HG03066 (cell line): ENCODE data around the gene UNC5C.

ENCODE experiments used
- ATAC-seq: cut with Tn5 transposase; IDR thresholded peaks from one replicate; pipeline ENCODE4 v1.9.1; 2021; ENCODE audit warnings: low read depth; ENCODE audit not compliant: unreplicated experiment

UNC5C gene

GRCh38 chr4:95546866-95547714, 1.7 kb downstream of the UNC5C start:
- ATAC-seq: no peak

DNA sequence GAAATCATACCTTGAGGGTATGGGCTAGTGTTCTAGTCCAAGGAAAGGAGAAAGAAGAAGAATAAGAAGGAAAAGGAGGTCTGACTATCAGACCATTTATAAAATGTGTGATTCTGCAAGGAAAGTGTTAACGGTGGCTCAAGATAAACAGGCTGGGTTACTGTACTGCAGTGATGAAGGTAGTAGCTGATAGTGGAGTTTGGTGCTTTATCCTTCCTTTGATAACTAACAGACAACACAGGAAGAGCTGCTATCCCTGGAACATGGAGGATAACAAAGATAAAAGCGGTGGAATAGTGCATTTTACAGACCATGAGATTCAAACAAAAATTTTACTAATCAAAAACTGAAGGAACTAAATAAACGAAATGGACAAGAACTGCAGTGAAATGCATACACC, 2.6 kb downstream of the UNC5C start:
- ATAC-seq: no peak

DNA sequence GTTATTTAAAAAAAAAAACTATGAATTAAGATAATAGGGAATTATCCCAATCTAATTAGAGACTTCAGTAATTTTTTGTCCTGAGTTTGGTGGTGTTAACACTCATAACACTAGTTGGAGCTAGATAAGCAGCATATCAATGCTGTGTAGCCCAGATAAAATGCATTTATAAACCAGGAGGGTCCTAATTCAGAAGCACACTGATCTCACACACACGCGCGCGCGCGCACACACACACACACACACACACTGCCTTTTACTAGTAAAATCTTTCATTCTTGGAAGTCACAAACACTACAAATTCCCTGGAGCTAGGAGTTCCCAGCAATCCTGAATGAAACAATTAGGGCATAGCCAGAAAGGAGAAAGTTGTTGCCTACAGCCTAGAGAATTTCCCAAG, 3.2 kb downstream of the UNC5C start:
- no peak for ATAC-seq

DNA sequence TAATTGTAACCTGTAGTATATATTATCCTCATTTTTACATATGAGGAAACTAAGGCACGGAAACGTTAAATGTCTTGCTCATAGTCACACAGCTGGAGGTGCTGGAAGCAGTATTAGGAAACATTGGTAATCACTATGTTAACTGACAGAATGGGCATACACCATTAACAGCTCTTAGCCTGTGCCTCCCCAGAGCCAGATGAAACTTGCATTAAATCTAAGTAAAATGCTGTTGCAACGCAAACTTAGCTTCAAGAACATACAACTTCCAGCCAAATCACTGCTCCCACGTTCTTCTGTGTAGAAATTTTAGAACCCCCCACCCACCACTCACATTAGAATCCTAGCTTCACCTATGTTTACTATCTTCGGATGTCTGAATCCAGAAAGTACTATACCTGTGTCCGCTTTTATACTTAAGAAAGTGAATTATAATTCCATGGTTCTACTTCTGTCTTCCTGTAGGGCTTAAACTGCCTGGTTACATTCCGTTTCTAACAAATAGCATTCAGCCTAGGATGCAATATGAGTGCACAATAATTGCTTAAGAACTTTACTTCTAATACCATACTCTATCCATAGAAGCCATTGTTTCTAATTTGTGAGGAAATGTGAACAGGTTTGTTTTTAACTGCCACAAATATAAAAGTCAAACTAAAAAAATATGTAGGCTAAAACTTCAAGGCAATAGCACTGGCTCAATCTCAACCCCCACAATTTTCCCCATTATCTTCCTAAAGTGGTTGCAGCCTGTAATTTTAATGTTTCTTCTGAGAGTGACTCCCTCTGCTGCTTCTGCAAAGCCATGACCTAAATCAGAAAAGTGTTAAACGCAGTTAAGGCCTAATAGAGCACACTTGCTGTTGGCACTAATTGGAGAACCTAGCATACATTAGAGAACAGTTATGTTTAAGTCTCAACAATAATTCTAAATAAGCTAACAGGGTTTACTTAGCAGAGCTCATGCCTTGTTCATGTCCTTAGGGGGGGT, 4.4 kb downstream of the UNC5C start:
- no peak for ATAC-seq

- ATAC-seq: no peak
These were observed 6.7 kb downstream of the UNC5C start for GRCh38 chr4:95541889-95542607.

DNA sequence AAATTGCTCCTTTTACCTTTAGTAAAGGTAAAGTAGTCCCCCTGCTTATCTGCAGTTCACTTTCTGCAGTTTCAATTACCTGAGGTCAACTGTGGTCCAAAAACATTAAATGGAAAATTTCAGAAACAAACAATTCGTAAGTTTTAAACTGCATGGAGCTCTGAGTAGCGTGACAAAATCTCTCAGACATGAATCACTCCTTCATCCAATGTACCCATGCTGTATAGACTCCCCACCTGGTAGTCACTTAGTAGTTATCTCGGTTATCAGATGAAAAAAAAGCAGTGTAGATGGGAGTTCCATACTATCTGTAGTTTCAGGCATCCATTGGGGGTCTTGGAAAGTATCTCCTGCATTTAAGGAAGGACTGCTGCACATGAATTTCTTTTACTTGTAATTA, 7.7 kb downstream of the UNC5C start:
- no peak for ATAC-seq

- no peak for ATAC-seq
These were observed 8.5 kb downstream of the UNC5C start for GRCh38 chr4:95540227-95540626.

GRCh38 chr4:95539106-95539505, 9.7 kb downstream of the UNC5C start:
- no peak for ATAC-seq

DNA sequence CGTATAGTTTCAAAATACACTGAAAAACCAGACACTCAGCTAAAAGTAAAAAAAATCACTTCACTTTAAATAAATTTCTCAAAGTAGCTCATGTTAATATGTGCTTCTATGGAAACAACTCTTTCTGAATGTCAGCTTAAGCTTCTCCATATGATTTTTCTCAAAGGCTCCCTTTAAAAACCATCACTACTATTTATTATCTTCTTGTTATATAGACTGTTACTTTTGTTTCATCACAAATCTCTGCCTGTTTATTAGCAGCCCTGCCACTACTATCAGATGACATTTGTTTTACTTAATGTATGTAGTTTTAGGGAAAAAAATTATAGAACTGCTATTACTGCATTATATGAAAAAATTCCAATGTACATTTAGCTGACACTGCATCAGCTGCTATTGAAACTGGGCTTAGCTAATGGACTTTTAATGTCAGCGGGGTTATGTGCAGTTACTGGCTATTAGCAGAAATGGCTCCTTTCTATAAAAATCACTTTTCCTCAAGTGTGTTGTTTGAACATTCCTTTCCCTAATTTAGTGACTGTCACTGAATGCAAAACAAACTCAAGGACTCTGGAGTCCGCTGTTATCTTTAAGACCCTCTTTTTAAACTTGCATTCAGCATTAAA, 10.8 kb downstream of the UNC5C start:
- no peak for ATAC-seq

GRCh38 chr4:95537191-95537590, 11.6 kb downstream of the UNC5C start:
- no peak for ATAC-seq

GRCh38 chr4:95536650-95537049, 12.1 kb downstream of the UNC5C start:
- no peak for ATAC-seq

DNA sequence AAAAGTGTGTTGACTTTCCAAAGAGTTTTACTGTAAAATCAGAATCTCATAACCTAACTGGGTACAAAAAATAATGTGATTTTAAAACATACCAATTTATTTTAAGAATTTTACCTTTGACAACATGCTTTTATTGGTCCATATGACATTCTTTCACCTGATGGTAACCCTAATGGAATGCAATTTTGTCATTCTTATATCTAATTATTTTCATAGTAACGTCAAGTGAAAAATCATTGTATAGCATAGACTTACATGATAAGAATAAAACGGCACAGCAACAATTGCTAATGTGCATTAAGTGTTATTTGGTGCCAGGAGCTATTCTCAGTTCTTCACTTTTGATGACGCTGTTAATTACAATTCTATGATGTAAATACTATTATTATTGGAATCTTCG, 13.6 kb downstream of the UNC5C start:
- no peak for ATAC-seq

DNA sequence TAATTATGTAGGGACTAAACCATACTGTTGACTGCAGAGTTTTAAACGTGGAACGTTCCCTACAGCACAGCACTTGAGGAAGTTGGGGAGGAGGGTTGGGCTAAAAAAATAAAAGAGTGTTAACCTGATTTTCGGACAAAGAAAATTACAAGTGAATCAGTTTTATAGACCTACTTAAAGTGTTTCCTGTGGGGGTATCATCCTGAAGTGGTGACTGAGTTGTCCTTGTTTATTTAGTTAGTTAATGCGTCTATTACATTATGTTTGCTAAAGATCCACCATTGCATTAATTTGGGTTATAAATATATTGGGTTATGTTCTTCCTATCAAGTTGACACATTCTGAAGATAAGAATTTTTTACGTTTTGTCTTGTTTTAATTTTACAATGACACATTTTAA, 14.7 kb downstream of the UNC5C start:
- ATAC-seq: no peak

DNA sequence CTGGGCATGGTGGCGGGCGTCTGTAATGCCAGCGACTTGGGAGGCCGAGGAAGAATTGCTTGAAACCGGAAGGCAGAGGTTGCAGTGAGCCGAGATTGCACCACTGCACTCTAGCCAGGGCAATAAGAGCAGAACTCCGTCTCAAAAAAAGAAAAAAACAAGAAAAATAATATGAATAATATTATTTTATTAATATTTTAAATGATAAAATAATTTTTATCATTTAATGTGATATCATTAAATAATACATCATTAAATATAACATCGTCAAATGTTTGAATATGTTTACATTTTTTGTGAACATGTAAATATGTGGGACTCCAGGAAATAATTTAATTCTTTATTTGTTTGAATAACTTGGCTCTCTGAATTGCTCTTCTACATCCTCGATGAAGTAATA, 15.5 kb downstream of the UNC5C start:
- no peak for ATAC-seq

GRCh38 chr4:95532305-95532704, 16.5 kb downstream of the UNC5C start:
- ATAC-seq: no peak

- no peak for ATAC-seq
These were observed 17.6 kb downstream of the UNC5C start for GRCh38 chr4:95531141-95531540.

DNA sequence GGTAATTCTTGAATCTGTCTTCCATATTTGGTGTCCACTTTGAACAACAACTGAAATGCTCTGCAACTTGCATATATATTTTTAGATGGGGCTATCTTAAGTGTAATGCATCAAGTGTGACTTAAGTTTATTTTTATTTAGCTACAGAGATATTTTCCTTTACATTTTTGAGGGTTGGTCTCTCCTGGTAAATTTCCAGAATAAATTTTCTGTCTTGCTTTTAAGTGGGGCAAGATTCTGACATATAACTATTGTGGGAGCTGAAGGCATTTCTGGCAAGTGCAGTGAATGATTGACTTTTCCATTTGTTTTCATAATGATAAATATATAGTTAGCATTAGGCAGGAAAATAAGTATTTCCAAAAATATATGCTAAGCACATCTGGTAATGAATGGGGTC, 18.8 kb downstream of the UNC5C start:
- no peak for ATAC-seq

GRCh38 chr4:95528388-95528948, 20.3 kb downstream of the UNC5C start:
- no peak for ATAC-seq

DNA sequence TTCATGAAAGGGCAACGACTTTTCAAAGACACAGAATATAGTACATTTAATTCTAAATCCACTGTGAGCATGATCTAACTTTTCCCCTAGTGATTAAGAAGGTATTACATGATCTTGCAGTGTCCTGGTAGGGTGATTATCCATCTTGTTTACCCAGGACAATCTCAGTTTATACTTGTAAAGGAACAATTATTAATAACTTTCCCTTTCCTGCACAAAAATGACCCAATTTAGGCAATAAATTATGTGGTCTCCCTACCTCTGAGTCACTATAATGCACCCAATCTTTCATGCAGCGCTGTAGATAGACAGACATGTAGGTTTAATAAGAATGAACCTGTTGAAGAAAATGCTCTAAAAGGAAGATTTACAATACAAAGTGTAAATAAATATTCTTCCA, 22.7 kb downstream of the UNC5C start:
- ATAC-seq: no peak

GRCh38 chr4:95524729-95525128, 24.0 kb downstream of the UNC5C start:
- ATAC-seq: no peak
